CD4-positive, alpha-beta T cell treated with Interleukin-15 for 1 hour (primary cell): ENCODE results near the gene PCBP3.
"Not testable (repeated sequence)": the region's sequence is repeated elsewhere in the genome, so short reads cannot be mapped to it uniquely, and the experiment has no call there.

ENCODE experiments used
- DNase-seq: peaks from one replicate; pipeline ENCODE4 v3.0.0-alpha.2; 2020

The PCBP3 gene

GRCh38 chr21:45975667-45976409 is 332.3 kb downstream of the PCBP3 start:
- DNase-seq: not testable (repeated sequence)

GRCh38 chr21:45976701-45977311 is 333.3 kb downstream of the PCBP3 start:
- DNase-seq: no peak

- DNase-seq: no peak
These were observed 333.9 kb downstream of the PCBP3 start for GRCh38 chr21:45977396-45977795.

- no peak for DNase-seq
These were observed 335.7 kb downstream of the PCBP3 start for GRCh38 chr21:45979141-45979631.

- DNase-seq: no peak
These were observed 336.1 kb downstream of the PCBP3 start for GRCh38 chr21:45979651-45980050.

GRCh38 chr21:45980271-45980670 is 336.7 kb downstream of the PCBP3 start:
- no peak for DNase-seq

- DNase-seq: no peak
These were observed 337.2 kb downstream of the PCBP3 start for GRCh38 chr21:45980697-45981096.

GRCh38 chr21:45981151-45982091 is 337.9 kb downstream of the PCBP3 start, which contains the start of gene COL6A1:
TSS of gene COL6A1 (plus strand) at chr21:45981770. CDS start at chr21:45981851, 81 bp downstream.
- peak; percentile 65 for DNase-seq

GRCh38 chr21:45982092-45982757 is 338.7 kb downstream of the PCBP3 start:
- no peak for DNase-seq

GRCh38 chr21:45982758-45983648 is 339.5 kb downstream of the PCBP3 start:
- DNase-seq: no peak

GRCh38 chr21:45983649-45983965 is 340.1 kb downstream of the PCBP3 start:
- DNase-seq: no peak

GRCh38 chr21:45983981-45984551 is 340.5 kb downstream of the PCBP3 start:
- DNase-seq: no peak

- no peak for DNase-seq
These were observed 341.1 kb downstream of the PCBP3 start for GRCh38 chr21:45984584-45985095.

GRCh38 chr21:45985471-45986315 is 342.2 kb downstream of the PCBP3 start:
- no peak for DNase-seq

- DNase-seq: no peak
These were observed 343.0 kb downstream of the PCBP3 start for GRCh38 chr21:45986316-45987051.

GRCh38 chr21:45987121-45987711 is 343.7 kb downstream of the PCBP3 start:
- DNase-seq: no peak

- DNase-seq: no peak
These were observed 345.1 kb downstream of the PCBP3 start for GRCh38 chr21:45988366-45989347.
